PC-3 (cell line): ENCODE data around the gene GLRX5.

Experiments
- CTCF ChIP-seq: fragments of 300-600 bp; sonication (generic); conservative IDR thresholded peaks from 2 replicates; pipeline ENCODE4 v1.5.1; 2017; ENCODE audit warnings: antibody characterized with exemption, low read depth, mild to moderate bottlenecking, low read length
- EZH2phosphoT487 ChIP-seq: fragments of 300-600 bp; sonication (generic); IDR thresholded peaks from 2 replicates; pipeline ENCODE4 v1.6.1; 2018; ENCODE audit warnings: mild to moderate bottlenecking, antibody characterized with exemption, low read length, borderline replicate concordance

DNA sequence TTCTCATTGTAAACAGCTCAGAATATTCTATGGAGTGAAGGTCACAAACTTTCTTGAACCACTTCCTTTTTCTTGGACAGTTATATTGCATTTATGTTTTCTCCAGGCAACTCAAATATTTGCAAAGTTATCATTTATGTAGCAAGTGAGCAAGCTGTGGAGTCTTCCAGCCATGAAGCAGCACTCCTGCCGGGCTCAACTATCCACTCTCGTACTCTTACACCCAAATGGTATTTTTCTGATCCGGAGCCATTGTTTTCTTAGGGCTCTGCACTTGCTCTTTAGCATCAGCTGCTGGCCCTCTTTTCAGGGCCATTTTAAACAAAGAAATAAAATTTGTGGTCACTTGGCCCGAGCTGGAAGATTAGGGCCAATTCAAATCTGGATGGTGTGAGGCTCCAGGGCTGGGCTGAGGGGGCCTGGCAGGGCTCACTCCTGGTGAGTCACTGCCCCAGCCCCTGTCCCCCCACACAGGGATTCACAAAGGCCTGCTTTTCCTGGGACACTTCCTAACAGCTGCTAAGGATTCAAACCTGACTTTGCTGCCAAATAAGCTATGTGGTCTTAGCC lies 38.1 kb upstream of the GLRX5 start:
- no peak for TF ChIP-seq CTCF
- TF ChIP-seq EZH2phosphoT487, result no peak
